AG09319 (cell line): ENCODE results near the gene AKNA.

Source experiments
- DNase-seq: peaks from one replicate; pipeline ENCODE4 v3.0.0-alpha.2; 2010; ENCODE audit warnings: low read depth; ENCODE audit errors: extremely low read depth
- CTCF ChIP-seq: IDR thresholded peaks from 2 replicates; pipeline ENCODE4 v1.5.1; 2011; ENCODE audit warnings: low read depth, mild to moderate bottlenecking, inconsistent platforms, low read length, moderate library complexity

Gene AKNA

GRCh38 chr9:114431003-114431402 is 43.2 kb upstream of the AKNA start:
- TF ChIP-seq CTCF: no peak
- DNase-seq: no peak

GRCh38 chr9:114430457-114430856 is 42.7 kb upstream of the AKNA start:
- no peak for TF ChIP-seq CTCF
- DNase-seq: no peak

- no peak for TF ChIP-seq CTCF
- no peak for DNase-seq
Observed at GRCh38 chr9:114429488-114429887, 41.7 kb upstream of the AKNA start.

- TF ChIP-seq CTCF: no peak
- DNase-seq: no peak
Observed at GRCh38 chr9:114428466-114428865, 40.7 kb upstream of the AKNA start.

GRCh38 chr9:114427644-114428043 is 39.9 kb upstream of the AKNA start:
- TF ChIP-seq CTCF: no peak
- DNase-seq: no peak

GRCh38 chr9:114426046-114426948 is 38.5 kb upstream of the AKNA start:
- no peak for TF ChIP-seq CTCF
- no peak for DNase-seq

- no peak for TF ChIP-seq CTCF
- no peak for DNase-seq
Observed at GRCh38 chr9:114425126-114425525, 37.3 kb upstream of the AKNA start.
